ENCODE results near the gene CCDC85A.

Gene CCDC85A

DNA sequence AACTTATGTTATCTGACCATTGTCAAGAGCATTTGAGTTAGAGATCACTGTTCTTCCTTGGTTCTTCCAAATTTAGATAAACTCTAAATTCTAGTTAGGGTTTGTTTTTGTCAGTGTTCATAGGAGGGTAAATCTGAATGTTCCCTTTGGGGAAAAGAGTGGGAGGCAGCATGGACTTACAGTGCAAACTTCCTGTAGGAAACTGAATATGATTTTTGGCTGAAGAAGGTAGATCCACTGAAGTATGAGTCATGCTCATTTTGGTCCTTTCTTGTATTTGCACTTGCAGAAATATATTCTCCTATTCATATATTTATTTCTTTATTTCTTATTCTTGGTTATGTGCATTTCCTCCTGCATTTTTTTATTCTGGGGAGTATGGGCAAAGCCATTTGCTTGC is 27.3 kb downstream of the CCDC85A start:
- H3K9me3 ChIP-seq (ENCODE audit: insufficient read depth, low read depth, low read length): no peaks in the 10 kb centered on the region
- no peak overlapping the region for H2AFZ ChIP-seq (ENCODE audit: low read length)
- H3K36me3 ChIP-seq (ENCODE audit: insufficient read depth, low read length): no peaks in the 10 kb centered on the region
- no peaks in the 10 kb centered on the region for H3K9me2 ChIP-seq (replicated peaks; ENCODE audit: low read depth, low read length)
- no peak overlapping the region for H3K4me3 ChIP-seq (ENCODE audit: low read length, poor library complexity, severe bottlenecking)
- H3F3A ChIP-seq (ENCODE audit: low read depth): no peaks in the 10 kb centered on the region
- H3K4me2 ChIP-seq (ENCODE audit: low read depth, low read length, poor library complexity, severe bottlenecking): no peak overlapping the region
- H3K27me3 ChIP-seq (ENCODE audit: insufficient read depth, low read length, poor library complexity, severe bottlenecking): no peaks in the 10 kb centered on the region
- no peaks in the 10 kb centered on the region for H3K79me2 ChIP-seq (ENCODE audit: insufficient read depth, low read length)
- H4K20me1 ChIP-seq (ENCODE audit: insufficient read depth, low read length, poor library complexity, severe bottlenecking): no peaks in the 10 kb centered on the region
- TF ChIP-seq, protein P1, sequence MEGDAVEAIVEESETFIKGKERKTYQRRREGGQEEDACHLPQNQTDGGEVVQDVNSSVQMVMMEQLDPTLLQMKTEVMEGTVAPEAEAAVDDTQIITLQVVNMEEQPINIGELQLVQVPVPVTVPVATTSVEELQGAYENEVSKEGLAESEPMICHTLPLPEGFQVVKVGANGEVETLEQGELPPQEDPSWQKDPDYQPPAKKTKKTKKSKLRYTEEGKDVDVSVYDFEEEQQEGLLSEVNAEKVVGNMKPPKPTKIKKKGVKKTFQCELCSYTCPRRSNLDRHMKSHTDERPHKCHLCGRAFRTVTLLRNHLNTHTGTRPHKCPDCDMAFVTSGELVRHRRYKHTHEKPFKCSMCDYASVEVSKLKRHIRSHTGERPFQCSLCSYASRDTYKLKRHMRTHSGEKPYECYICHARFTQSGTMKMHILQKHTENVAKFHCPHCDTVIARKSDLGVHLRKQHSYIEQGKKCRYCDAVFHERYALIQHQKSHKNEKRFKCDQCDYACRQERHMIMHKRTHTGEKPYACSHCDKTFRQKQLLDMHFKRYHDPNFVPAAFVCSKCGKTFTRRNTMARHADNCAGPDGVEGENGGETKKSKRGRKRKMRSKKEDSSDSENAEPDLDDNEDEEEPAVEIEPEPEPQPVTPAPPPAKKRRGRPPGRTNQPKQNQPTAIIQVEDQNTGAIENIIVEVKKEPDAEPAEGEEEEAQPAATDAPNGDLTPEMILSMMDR (conservative IDR thresholded peaks at IDR 0.05; ENCODE audit: low read length): no peak
- TF ChIP-seq EZH2phosphoT487 (IDR thresholded peaks at IDR 0.05; ENCODE audit: borderline replicate concordance): no peak
- H3K4me1 ChIP-seq (ENCODE audit: insufficient read depth, low read length, poor library complexity, severe bottlenecking): no peaks in the 10 kb centered on the region
- no peak overlapping the region for H3K9ac ChIP-seq (ENCODE audit: low read depth, low read length, poor library complexity, severe bottlenecking)

GRCh38 chr2:56215911-56216310 is 32.1 kb downstream of the CCDC85A start:
- no peak overlapping the region for H3K9ac ChIP-seq (ENCODE audit: low read depth, low read length, poor library complexity, severe bottlenecking)
- H4K20me1 ChIP-seq (ENCODE audit: insufficient read depth, low read length, poor library complexity, severe bottlenecking): no peaks in the 10 kb centered on the region
- no peaks in the 10 kb centered on the region for H3K4me1 ChIP-seq (ENCODE audit: insufficient read depth, low read length, poor library complexity, severe bottlenecking)
- H3K79me2 ChIP-seq (ENCODE audit: insufficient read depth, low read length): no peaks in the 10 kb centered on the region
- H3F3A ChIP-seq (ENCODE audit: low read depth): no peaks in the 10 kb centered on the region
- no peaks in the 10 kb centered on the region for H3K36me3 ChIP-seq (ENCODE audit: insufficient read depth, low read length)
- no peaks in the 10 kb centered on the region for H3K9me3 ChIP-seq (ENCODE audit: insufficient read depth, low read depth, low read length)
- no peak overlapping the region for H3K4me3 ChIP-seq (ENCODE audit: low read length, poor library complexity, severe bottlenecking)
- no peaks in the 10 kb centered on the region for H3K9me2 ChIP-seq (replicated peaks; ENCODE audit: low read depth, low read length)
- TF ChIP-seq, protein P1 (conservative IDR thresholded peaks at IDR 0.05; ENCODE audit: low read length): no peak
- TF ChIP-seq EZH2phosphoT487 (IDR thresholded peaks at IDR 0.05; ENCODE audit: borderline replicate concordance): no peak
- no peak overlapping the region for H2AFZ ChIP-seq (ENCODE audit: low read length)
- no peak overlapping the region for H3K4me2 ChIP-seq (ENCODE audit: low read depth, low read length, poor library complexity, severe bottlenecking)
- no peaks in the 10 kb centered on the region for H3K27me3 ChIP-seq (ENCODE audit: insufficient read depth, low read length, poor library complexity, severe bottlenecking)

DNA sequence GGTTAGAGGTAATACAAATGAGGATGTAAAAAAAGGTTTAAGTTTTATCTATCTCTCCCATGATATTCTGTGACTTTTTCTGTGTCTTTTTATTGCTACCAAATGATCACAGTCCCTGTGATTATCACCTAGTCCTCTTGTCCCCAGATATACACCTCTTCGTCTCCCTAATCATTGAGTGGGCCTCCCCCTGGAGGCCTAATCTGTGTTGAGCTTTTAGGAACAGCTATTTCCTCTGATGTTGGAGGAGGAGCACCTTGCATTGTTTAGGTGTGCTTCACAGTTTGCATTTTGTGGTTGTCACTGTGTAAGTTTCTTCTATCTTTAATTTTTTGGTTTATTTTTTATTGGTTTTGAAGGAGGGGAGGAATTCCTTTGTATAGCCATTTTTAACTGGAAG is 33.3 kb downstream of the CCDC85A start:
- Histone ChIP-seq H3K9me2 (replicated peaks; ENCODE audit: low read depth, low read length) (no peaks in the 10 kb centered on the region), H3K79me2 (ENCODE audit: insufficient read depth, low read length) (no peaks in the 10 kb centered on the region), H3K9ac (ENCODE audit: low read depth, low read length, poor library complexity, severe bottlenecking) (no peak overlapping the region), H3K4me2 (ENCODE audit: low read depth, low read length, poor library complexity, severe bottlenecking) (no peak overlapping the region), H3K36me3 (ENCODE audit: insufficient read depth, low read length) (no peaks in the 10 kb centered on the region), H3F3A (ENCODE audit: low read depth) (no peaks in the 10 kb centered on the region), H3K27me3 (ENCODE audit: insufficient read depth, low read length, poor library complexity, severe bottlenecking) (no peaks in the 10 kb centered on the region), H3K4me1 (ENCODE audit: insufficient read depth, low read length, poor library complexity, severe bottlenecking) (no peaks in the 10 kb centered on the region), H3K4me3 (ENCODE audit: low read length, poor library complexity, severe bottlenecking) (no peak overlapping the region), H4K20me1 (ENCODE audit: insufficient read depth, low read length, poor library complexity, severe bottlenecking) (no peaks in the 10 kb centered on the region), H3K9me3 (ENCODE audit: insufficient read depth, low read depth, low read length) (no peaks in the 10 kb centered on the region), H2AFZ (ENCODE audit: low read length) (no peak overlapping the region)
- TF ChIP-seq, protein P1 (conservative IDR thresholded peaks at IDR 0.05; ENCODE audit: low read length): no peak
- no peak for TF ChIP-seq EZH2phosphoT487 (IDR thresholded peaks at IDR 0.05; ENCODE audit: borderline replicate concordance)
